Nephron progenitor cell (in vitro differentiated cells): Measurements from ENCODE around the gene PDK2.
A peak's percentile ranks its signal among the peaks of the same experiment; 100 is the strongest.

Experiments used
- DNase-seq: peaks from one replicate; pipeline ENCODE4 v3.0.0; 2021
- H3K27ac Mint-ChIP-seq: 2 replicates; pipeline ENCODE4 v1.8.0; 2021; ENCODE audit warnings: mild to moderate bottlenecking, moderate library complexity, mixed read lengths
- H3K27me3 Mint-ChIP-seq: 2 replicates; pipeline ENCODE4 v1.8.0; 2021; ENCODE audit warnings: mild to moderate bottlenecking, low read depth, mixed read lengths; ENCODE audit not compliant: poor library complexity
- H3K36me3 Mint-ChIP-seq: 2 replicates; pipeline ENCODE4 v1.8.0; 2021; ENCODE audit warnings: low read depth, mixed read lengths
- H3K4me1 Mint-ChIP-seq: 2 replicates; pipeline ENCODE4 v1.8.0; 2021; ENCODE audit warnings: mixed read lengths
- H3K4me3 Mint-ChIP-seq: 2 replicates; pipeline ENCODE4 v1.8.0; 2021; ENCODE audit warnings: mild to moderate bottlenecking, moderate library complexity, mixed read lengths
- H3K9me3 Mint-ChIP-seq: 2 replicates; pipeline ENCODE4 v1.8.0; 2021; ENCODE audit warnings: mild to moderate bottlenecking, moderate library complexity, mixed read lengths
- TF ChIP-seq, protein P1 (sequence below): fragments of 200-600 bp; sonication (generic); IDR thresholded peaks from 2 replicates; pipeline ENCODE4 v1.5.0; 2021; ENCODE audit warnings: antibody characterized with exemption

Gene PDK2

DNA sequence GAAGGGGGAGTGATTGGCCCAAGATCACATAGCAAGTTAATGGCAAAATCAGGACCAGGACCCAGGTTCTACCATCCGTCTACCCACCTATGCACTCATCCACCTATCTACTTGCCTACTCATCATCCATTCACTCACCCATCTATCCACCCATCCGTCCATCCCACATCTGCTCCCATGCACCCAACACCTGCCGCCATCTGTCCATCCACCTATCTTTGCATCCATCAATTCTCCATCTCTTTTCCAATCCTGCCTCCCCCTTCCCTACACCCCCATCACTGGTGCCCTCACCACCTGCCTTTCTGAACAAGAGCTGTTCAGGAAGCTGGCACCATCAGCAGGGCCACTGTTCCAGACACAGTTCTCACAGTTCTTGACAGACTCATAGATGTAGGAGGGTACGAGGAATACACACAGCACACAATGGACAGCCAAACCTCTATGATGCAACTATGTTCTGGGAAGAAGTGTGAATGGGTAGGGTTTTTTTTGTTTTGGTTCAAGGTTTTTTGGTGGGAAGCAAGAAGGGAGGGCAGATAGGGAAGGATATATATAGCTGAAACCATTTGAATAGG lies 30.4 kb downstream of the PDK2 start:
- H3K36me3 Mint-ChIP-seq: peaks cover 15% of the 10 kb centered on the region
- TF ChIP-seq, protein P1, sequence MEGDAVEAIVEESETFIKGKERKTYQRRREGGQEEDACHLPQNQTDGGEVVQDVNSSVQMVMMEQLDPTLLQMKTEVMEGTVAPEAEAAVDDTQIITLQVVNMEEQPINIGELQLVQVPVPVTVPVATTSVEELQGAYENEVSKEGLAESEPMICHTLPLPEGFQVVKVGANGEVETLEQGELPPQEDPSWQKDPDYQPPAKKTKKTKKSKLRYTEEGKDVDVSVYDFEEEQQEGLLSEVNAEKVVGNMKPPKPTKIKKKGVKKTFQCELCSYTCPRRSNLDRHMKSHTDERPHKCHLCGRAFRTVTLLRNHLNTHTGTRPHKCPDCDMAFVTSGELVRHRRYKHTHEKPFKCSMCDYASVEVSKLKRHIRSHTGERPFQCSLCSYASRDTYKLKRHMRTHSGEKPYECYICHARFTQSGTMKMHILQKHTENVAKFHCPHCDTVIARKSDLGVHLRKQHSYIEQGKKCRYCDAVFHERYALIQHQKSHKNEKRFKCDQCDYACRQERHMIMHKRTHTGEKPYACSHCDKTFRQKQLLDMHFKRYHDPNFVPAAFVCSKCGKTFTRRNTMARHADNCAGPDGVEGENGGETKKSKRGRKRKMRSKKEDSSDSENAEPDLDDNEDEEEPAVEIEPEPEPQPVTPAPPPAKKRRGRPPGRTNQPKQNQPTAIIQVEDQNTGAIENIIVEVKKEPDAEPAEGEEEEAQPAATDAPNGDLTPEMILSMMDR: no peak
- H3K9me3 Mint-ChIP-seq: no peaks in the 10 kb centered on the region
- no peak overlapping the region for H3K27ac Mint-ChIP-seq
- H3K4me1 Mint-ChIP-seq: peaks cover 38% of the 10 kb centered on the region
- peaks cover 15% of the 10 kb centered on the region for H3K27me3 Mint-ChIP-seq
- no peak overlapping the region for H3K4me3 Mint-ChIP-seq
- no peak for DNase-seq

DNA sequence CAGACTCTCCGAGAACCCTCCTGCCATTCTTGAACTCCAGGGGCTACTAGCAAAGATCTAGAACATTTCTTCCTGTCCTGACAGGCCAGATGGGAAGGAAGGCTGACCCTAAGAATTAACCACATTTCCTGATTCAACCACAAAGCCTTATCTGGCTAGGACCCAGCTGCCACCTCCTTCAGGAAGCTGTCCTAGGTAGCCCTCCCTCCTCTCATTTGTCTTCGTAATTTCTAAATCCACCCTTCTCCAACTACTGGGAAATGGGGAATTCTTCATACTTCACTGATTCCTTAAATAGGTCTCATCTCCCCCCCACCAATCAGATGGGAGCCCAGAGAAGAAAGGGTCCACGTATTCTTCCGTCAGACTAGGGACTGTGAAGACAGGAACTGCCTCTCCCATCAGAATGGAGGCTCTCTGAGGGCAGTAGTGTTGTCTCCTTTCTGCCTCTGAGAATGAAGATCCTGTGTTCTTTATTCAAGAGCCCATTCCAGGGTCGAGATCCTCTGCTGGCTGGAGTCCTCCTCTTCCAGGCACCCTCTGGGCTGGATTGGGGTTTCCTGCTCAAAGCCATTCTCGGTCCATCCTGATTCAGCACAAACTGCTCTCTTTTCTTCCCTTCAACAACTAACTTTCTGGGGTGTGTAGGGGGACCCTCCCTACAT lies 32.7 kb downstream of the PDK2 start:
- Mint-ChIP-seq H3K36me3 (peaks cover 4% of the 10 kb centered on the region), H3K4me1 (peaks cover 48% of the 10 kb centered on the region), H3K27ac (no peak overlapping the region), H3K4me3 (peak overlapping the region; percentile 98), H3K9me3 (no peaks in the 10 kb centered on the region), H3K27me3 (peaks cover 14% of the 10 kb centered on the region)
- TF ChIP-seq, protein P1: no peak
- no peak for DNase-seq

DNA sequence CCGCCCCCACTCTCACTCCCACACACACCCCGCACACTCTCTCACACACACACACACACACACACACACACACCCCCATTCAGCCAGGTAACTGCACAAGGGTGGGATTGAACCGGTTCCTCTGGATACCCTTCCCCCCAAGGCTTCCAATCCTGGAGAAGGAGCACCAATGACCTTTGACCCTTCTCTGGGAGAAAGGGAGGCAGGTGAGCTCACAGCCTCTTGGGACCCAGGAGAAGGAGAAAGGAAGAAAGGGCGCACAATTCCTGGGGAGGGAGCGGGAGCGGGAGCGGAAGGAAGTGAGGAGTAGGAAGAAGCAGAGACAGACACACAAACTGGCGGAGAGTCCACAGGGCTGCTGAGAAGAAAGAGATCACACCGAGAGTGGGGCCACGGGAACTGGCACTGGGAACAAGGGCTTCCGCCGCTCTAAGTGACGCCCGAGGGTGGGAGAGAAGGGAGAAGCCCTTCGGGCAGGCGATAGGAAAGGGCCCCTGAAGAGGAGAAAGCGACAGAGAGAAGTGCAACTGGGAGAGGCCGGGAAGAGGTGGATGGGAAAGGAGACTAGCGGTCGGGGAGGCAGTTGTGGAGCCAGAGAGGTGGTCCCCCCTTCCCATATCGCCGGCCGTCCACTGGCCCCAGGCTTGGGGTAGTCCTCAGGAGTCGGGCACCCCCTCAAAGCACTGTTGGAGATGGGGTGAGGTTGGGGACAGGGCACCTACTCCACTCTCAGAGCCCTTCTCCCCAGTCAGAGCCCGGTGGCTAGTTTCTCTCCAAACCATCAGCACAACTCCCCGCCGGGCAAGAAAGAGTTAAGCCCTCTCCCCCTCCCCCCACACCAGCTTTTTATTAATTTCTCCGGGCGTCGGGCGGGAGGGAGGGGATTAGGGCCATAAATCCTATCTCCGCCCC lies 33.5 kb downstream of the PDK2 start:
- Mint-ChIP-seq H3K36me3 (peaks cover 4% of the 10 kb centered on the region), H3K27me3 (peaks cover 14% of the 10 kb centered on the region), H3K4me3 (peak overlapping the region; percentile 98), H3K4me1 (peaks cover 45% of the 10 kb centered on the region), H3K27ac (peak overlapping the region; percentile 93), H3K9me3 (no peaks in the 10 kb centered on the region)
- DNase-seq: peak; percentile 30
- TF ChIP-seq, protein P1: no peak

DNA sequence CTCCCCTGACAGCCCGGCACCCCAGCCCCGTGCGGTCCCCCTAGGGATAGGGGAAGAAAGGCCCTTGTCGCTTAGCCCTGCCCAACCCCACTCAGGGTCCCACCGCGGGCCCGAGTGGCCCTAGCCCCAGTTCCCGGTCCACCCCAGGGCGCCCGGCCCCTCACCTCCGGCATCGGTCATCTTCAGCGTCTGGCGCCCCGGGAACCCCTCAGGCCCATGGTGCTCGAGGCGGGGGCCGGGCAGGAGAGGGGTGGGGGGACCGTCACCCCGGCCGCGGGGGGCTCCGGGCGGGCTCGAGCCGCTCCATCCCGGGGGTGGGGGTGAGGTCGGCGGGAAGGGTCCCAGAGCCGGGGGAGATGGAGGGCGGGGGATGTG lies 34.2 kb downstream of the PDK2 start:
- TF ChIP-seq, protein P1: no peak
- peaks cover 45% of the 10 kb centered on the region for H3K4me1 Mint-ChIP-seq
- H3K36me3 Mint-ChIP-seq: peaks cover 4% of the 10 kb centered on the region
- no peaks in the 10 kb centered on the region for H3K9me3 Mint-ChIP-seq
- H3K4me3 Mint-ChIP-seq: peak overlapping the region; percentile 98
- peak overlapping the region; percentile 91 for H3K27ac Mint-ChIP-seq
- DNase-seq: peak; percentile 64
- peaks cover 11% of the 10 kb centered on the region for H3K27me3 Mint-ChIP-seq

DNA sequence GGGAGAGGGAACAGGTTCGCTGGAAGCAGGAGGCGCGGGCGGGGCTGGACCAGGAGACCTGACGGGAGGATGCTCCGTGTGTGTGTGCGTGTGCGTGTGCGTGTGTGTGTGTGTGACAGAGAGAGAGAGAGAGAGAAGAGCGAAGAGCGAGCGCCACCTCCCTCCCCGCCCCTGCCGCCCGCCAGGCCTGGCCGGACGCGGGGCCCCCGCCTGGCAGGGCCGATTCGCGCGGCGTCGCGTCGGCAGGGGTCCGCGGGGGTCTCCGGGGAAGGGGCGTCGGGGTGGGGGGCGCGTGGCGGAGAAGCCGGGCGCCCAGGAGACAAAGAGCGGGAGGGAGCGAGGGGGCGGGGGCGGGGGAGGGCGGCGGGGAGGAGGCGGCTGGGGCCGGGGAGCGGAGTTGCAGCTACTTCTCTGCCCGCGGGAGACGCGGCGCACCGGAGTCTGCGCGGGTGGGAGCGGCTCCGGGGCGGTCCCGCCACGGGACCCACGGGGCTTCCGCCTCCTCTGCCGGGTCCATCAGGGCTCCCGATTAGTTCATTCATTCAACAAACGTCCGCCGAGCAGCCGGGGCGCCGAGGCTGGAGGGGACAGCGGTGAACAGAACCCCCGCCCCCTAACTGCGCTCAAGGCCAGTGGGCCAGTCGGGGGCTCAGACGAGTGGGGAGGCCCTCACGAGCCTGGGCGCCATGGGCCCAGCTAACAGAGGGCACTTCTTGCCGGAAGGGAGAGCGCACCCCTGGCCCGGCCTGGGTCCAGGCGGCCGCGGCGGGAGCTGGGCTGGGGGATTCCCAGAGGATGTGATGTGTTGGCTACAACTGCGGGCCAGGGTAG lies 34.8 kb downstream of the PDK2 start, which contains the start of gene SAMD14:
SAMD14 (minus strand) TSS at position 433 of the 831 bp plus-strand sequence. CDS start 5,201 bp downstream, outside the sequence.
- H3K27me3 Mint-ChIP-seq: peaks cover 11% of the 10 kb centered on the region
- H3K4me1 Mint-ChIP-seq: peaks cover 46% of the 10 kb centered on the region
- peak within 1 kb of the TSS; percentile 98 for H3K4me3 Mint-ChIP-seq
- peak; percentile 73 for DNase-seq
- H3K27ac Mint-ChIP-seq: peak within 1 kb of the TSS; percentile 91
- H3K9me3 Mint-ChIP-seq: no peaks in the 10 kb centered on the region
- H3K36me3 Mint-ChIP-seq: peaks cover 4% of the 10 kb centered on the region
- TF ChIP-seq, protein P1: no peak
